Measurements from ENCODE around the gene EMX2. TPM values are rescaled to one million over a fixed set of nuclear protein-coding genes. Genes with fewer than 3 reads are reported as not detected.
A peak's percentile ranks its signal among the peaks of the same experiment; 100 is the strongest.

Gene EMX2
- total RNA-seq, 1 donor from 2014 or later, result not detected

GRCh38 chr10:117541909-117542705, 439 bp upstream of the EMX2 start:
- peaks cover 74% of the 10 kb centered on the region for H3K27me3 Mint-ChIP-seq (ENCODE audit: low read depth)

GRCh38 chr10:117543225-117544003, 868 bp downstream of the EMX2 start:
- Mint-ChIP-seq H3K4me1 (ENCODE audit: low read depth) (peaks cover 4% of the 10 kb centered on the region), H3K4me3 (ENCODE audit: low read depth) (no peak overlapping the region), H3K9me3 (no peaks in the 10 kb centered on the region), H3K36me3 (ENCODE audit: low read depth) (no peaks in the 10 kb centered on the region), H3K27ac (no peak overlapping the region), H3K27me3 (ENCODE audit: low read depth) (peaks cover 80% of the 10 kb centered on the region)
- DNase-seq (ENCODE audit: low spot score), result no peak
- intact Hi-C loops (cut with micrococcal nuclease), result loop anchor here (2.0 to 10.0 kb wide), 2 partner anchors 381 to 699 kb away; partner anchors contain the start of gene ENO4

More at GRCh38 chr10:117541909-117542705, 439 bp upstream of the EMX2 start:
- no peak for DNase-seq (ENCODE audit: low spot score)
- H3K27ac Mint-ChIP-seq, result no peak overlapping the region
- intact Hi-C loops (cut with micrococcal nuclease), result loop anchor here (1.0 to 10.0 kb wide), 3 partner anchors 9 to 697 kb away; partner anchors contain the start of gene ENO4
- H3K9me3 Mint-ChIP-seq, result no peaks in the 10 kb centered on the region
- peaks cover 2% of the 10 kb centered on the region for H3K4me1 Mint-ChIP-seq (ENCODE audit: low read depth)
- H3K36me3 Mint-ChIP-seq (ENCODE audit: low read depth), result no peaks in the 10 kb centered on the region
- no peak overlapping the region for H3K4me3 Mint-ChIP-seq (ENCODE audit: low read depth)

GRCh38 chr10:117544004-117544701, 1.6 kb downstream of the EMX2 start:
- peaks cover 79% of the 10 kb centered on the region for H3K27me3 Mint-ChIP-seq (ENCODE audit: low read depth)
- intact Hi-C loops (cut with micrococcal nuclease), result loop anchor here (10.0 kb wide), 1 partner anchor 699 kb away; the partner anchor contains the start of gene ENO4
- H3K4me1 Mint-ChIP-seq (ENCODE audit: low read depth), result peaks cover 4% of the 10 kb centered on the region
- no peak for DNase-seq (ENCODE audit: low spot score)
- no peaks in the 10 kb centered on the region for H3K9me3 Mint-ChIP-seq
- peak overlapping the region; percentile 60 for H3K27ac Mint-ChIP-seq
- H3K4me3 Mint-ChIP-seq (ENCODE audit: low read depth), result no peak overlapping the region
- H3K36me3 Mint-ChIP-seq (ENCODE audit: low read depth), result no peaks in the 10 kb centered on the region

GRCh38 chr10:117544711-117545140, 2.2 kb downstream of the EMX2 start:
- no peaks in the 10 kb centered on the region for H3K36me3 Mint-ChIP-seq (ENCODE audit: low read depth)
- peak overlapping the region; percentile 22 for H3K27ac Mint-ChIP-seq
- H3K4me3 Mint-ChIP-seq (ENCODE audit: low read depth), result no peak overlapping the region
- no peaks in the 10 kb centered on the region for H3K9me3 Mint-ChIP-seq
- intact Hi-C loops (cut with micrococcal nuclease), result loop anchor here (5.0 to 10.0 kb wide), 2 partner anchors 700 to 1272 kb away; partner anchors contain the start of genes ENO4 and GFRA1
- peaks cover 4% of the 10 kb centered on the region for H3K4me1 Mint-ChIP-seq (ENCODE audit: low read depth)
- H3K27me3 Mint-ChIP-seq (ENCODE audit: low read depth), result peaks cover 79% of the 10 kb centered on the region
- DNase-seq (ENCODE audit: low spot score), result no peak

- Mint-ChIP-seq H3K27me3 (ENCODE audit: low read depth) (peaks cover 79% of the 10 kb centered on the region), H3K4me3 (ENCODE audit: low read depth) (no peak overlapping the region), H3K9me3 (no peaks in the 10 kb centered on the region), H3K4me1 (ENCODE audit: low read depth) (peaks cover 4% of the 10 kb centered on the region), H3K36me3 (ENCODE audit: low read depth) (no peaks in the 10 kb centered on the region), H3K27ac (peak overlapping the region; percentile 22)
- intact Hi-C loops (cut with micrococcal nuclease), result loop anchor here (2.0 to 10.0 kb wide), 3 partner anchors 411 to 1273 kb away; partner anchors contain the start of genes ENO4 and GFRA1
- no peak for DNase-seq (ENCODE audit: low spot score)
Measured at GRCh38 chr10:117545141-117546019, 2.8 kb downstream of the EMX2 start.

GRCh38 chr10:117546020-117546580, 3.6 kb downstream of the EMX2 start:
- Mint-ChIP-seq H3K27me3 (ENCODE audit: low read depth) (peaks cover 79% of the 10 kb centered on the region), H3K36me3 (ENCODE audit: low read depth) (no peaks in the 10 kb centered on the region), H3K4me1 (ENCODE audit: low read depth) (peaks cover 4% of the 10 kb centered on the region), H3K9me3 (no peaks in the 10 kb centered on the region), H3K4me3 (ENCODE audit: low read depth) (no peak overlapping the region), H3K27ac (no peak overlapping the region)
- intact Hi-C loops (cut with micrococcal nuclease), result loop anchor here (2.0 to 10.0 kb wide), 3 partner anchors 411 to 1274 kb away; partner anchors contain the start of genes ENO4 and GFRA1
- DNase-seq (ENCODE audit: low spot score), result no peak

- peaks cover 4% of the 10 kb centered on the region for H3K4me1 Mint-ChIP-seq (ENCODE audit: low read depth)
- H3K4me3 Mint-ChIP-seq (ENCODE audit: low read depth), result no peak overlapping the region
- H3K27me3 Mint-ChIP-seq (ENCODE audit: low read depth), result peaks cover 79% of the 10 kb centered on the region
- no peak overlapping the region for H3K27ac Mint-ChIP-seq
- intact Hi-C loops (cut with micrococcal nuclease), result loop anchor here (2.0 to 10.0 kb wide), 3 partner anchors 412 to 1274 kb away; partner anchors contain the start of genes ENO4 and GFRA1
- H3K36me3 Mint-ChIP-seq (ENCODE audit: low read depth), result no peaks in the 10 kb centered on the region
- no peaks in the 10 kb centered on the region for H3K9me3 Mint-ChIP-seq
- DNase-seq (ENCODE audit: low spot score), result no peak
Measured at GRCh38 chr10:117546581-117547015, 4.1 kb downstream of the EMX2 start.

- intact Hi-C loops (cut with micrococcal nuclease), result loop anchor here (2.0 to 10.0 kb wide), 3 partner anchors 412 to 1275 kb away; partner anchors contain the start of genes ENO4 and GFRA1
- Mint-ChIP-seq H3K36me3 (ENCODE audit: low read depth) (no peaks in the 10 kb centered on the region), H3K9me3 (no peaks in the 10 kb centered on the region), H3K4me3 (ENCODE audit: low read depth) (no peak overlapping the region), H3K27ac (no peak overlapping the region), H3K27me3 (ENCODE audit: low read depth) (peaks cover 84% of the 10 kb centered on the region), H3K4me1 (ENCODE audit: low read depth) (peaks cover 4% of the 10 kb centered on the region)
- DNase-seq (ENCODE audit: low spot score), result no peak
Measured at GRCh38 chr10:117547016-117547715, 4.6 kb downstream of the EMX2 start.

- peaks cover 88% of the 10 kb centered on the region for H3K27me3 Mint-ChIP-seq (ENCODE audit: low read depth)
- peaks cover 4% of the 10 kb centered on the region for H3K4me1 Mint-ChIP-seq (ENCODE audit: low read depth)
- H3K36me3 Mint-ChIP-seq (ENCODE audit: low read depth), result no peaks in the 10 kb centered on the region
- no peak overlapping the region for H3K4me3 Mint-ChIP-seq (ENCODE audit: low read depth)
- intact Hi-C loops (cut with micrococcal nuclease), result loop anchor here (2.0 to 10.0 kb wide), 3 partner anchors 413 to 1276 kb away; partner anchors contain the start of genes ENO4 and GFRA1
- H3K27ac Mint-ChIP-seq, result no peak overlapping the region
- H3K9me3 Mint-ChIP-seq, result no peaks in the 10 kb centered on the region
- DNase-seq (ENCODE audit: low spot score), result no peak
Measured at GRCh38 chr10:117547716-117548668, 5.4 kb downstream of the EMX2 start.

- no peak for DNase-seq (ENCODE audit: low spot score)
- Mint-ChIP-seq H3K36me3 (ENCODE audit: low read depth) (no peaks in the 10 kb centered on the region), H3K27me3 (ENCODE audit: low read depth) (peaks cover 88% of the 10 kb centered on the region), H3K27ac (no peak overlapping the region), H3K9me3 (no peaks in the 10 kb centered on the region), H3K4me1 (ENCODE audit: low read depth) (peaks cover 8% of the 10 kb centered on the region), H3K4me3 (ENCODE audit: low read depth) (no peak overlapping the region)
- intact Hi-C loops (cut with micrococcal nuclease), result loop anchor here (5.0 to 10.0 kb wide), 2 partner anchors 704 to 1277 kb away; partner anchors contain the start of genes ENO4 and GFRA1
Measured at GRCh38 chr10:117549100-117549585, 6.6 kb downstream of the EMX2 start.

Measured in activated T-helper 2 cell treated with anti-CD3 and anti-CD28 coated beads, Interferon-gamma antibody, Interleukin-2, Interleukin-4, amounts not matched to agents 10 μg/mL and 5 μg/mL and 100 μg/mL, durations not matched to agents 14 hours and 24 hours and 36 hours (primary cell).